Activated gamma-delta T cell treated with Interleukin-2 at 50 U/mL for 16 hours (primary cell): ENCODE data around the gene TMEM203.
A peak's percentile ranks its signal among the peaks of the same experiment; 100 is the strongest.

ENCODE experiments used
- DNase-seq: peaks from one replicate; pipeline ENCODE4 v3.0.0-alpha.2; 2020

TMEM203 gene

GRCh38 chr9:137217276-137218211, 12.1 kb upstream of the TMEM203 start:
- DNase-seq: no peak

GRCh38 chr9:137216188-137216965, 10.9 kb upstream of the TMEM203 start:
- DNase-seq: no peak

GRCh38 chr9:137215196-137215986, 9.9 kb upstream of the TMEM203 start:
- DNase-seq: no peak

GRCh38 chr9:137214620-137215019, 9.2 kb upstream of the TMEM203 start:
- no peak for DNase-seq

- DNase-seq: no peak
Observed at GRCh38 chr9:137213160-137214060, 8.0 kb upstream of the TMEM203 start.

GRCh38 chr9:137212520-137212919, 7.1 kb upstream of the TMEM203 start:
- no peak for DNase-seq

- no peak for DNase-seq
Observed at GRCh38 chr9:137211532-137211931, 6.1 kb upstream of the TMEM203 start.

GRCh38 chr9:137206602-137207001, 1.2 kb upstream of the TMEM203 start:
- DNase-seq: no peak

- DNase-seq: no peak
Observed at GRCh38 chr9:137204731-137205125, 720 bp downstream of the TMEM203 start.

- no peak for DNase-seq
Observed at GRCh38 chr9:137202966-137203365, 2.5 kb downstream of the TMEM203 start.

GRCh38 chr9:137201205-137201868, 4.1 kb downstream of the TMEM203 start:
- DNase-seq: no peak

GRCh38 chr9:137200311-137201204, 4.9 kb downstream of the TMEM203 start, which contains the start of gene TPRN:
Gene TPRN, minus strand, starts transcription at chr9:137200741. Its CDS starts 30 bp downstream, at chr9:137200711.
- DNase-seq: peak; percentile 99

GRCh38 chr9:137199411-137200121, 5.9 kb downstream of the TMEM203 start:
- DNase-seq: no peak

- no peak for DNase-seq
Observed at GRCh38 chr9:137198902-137199283, 6.6 kb downstream of the TMEM203 start.

GRCh38 chr9:137198051-137198901, 7.2 kb downstream of the TMEM203 start:
- DNase-seq: no peak

- DNase-seq: no peak
Observed at GRCh38 chr9:137195525-137196220, 9.8 kb downstream of the TMEM203 start.

- no peak for DNase-seq
Observed at GRCh38 chr9:137194909-137195308, 10.5 kb downstream of the TMEM203 start.

GRCh38 chr9:137194388-137194787, 11.1 kb downstream of the TMEM203 start:
- DNase-seq: no peak
